BJ (cell line): Measurements from ENCODE around the gene B3GLCT. TPM values are rescaled to one million over a fixed set of nuclear protein-coding genes. Genes with fewer than 3 reads are reported as not detected.
"Not testable (repeated sequence)": the region's sequence is repeated elsewhere in the genome, so short reads cannot be mapped to it uniquely, and the experiment has no call there.

Experiments
- CTCF ChIA-PET: fragments of 350-600 bp; formaldehyde crosslinking; extraction: SDS; loops from one replicate; lab custom pipeline; 2021; ENCODE audit warnings: antibody characterized with exemption, inconsistent platforms; lab: Yijun Ruan, JAX
- POLR2A ChIA-PET: fragments of 300-600 bp; sonication (Branson Sonifier 250); formaldehyde crosslinking; extraction: SDS; loops from one replicate; lab custom pipeline; 2021; ENCODE audit warnings: antibody characterized with exemption; lab: Charles Lee
- DNase-seq: peaks from one replicate; pipeline ENCODE4 v3.0.0-alpha.2; 2011; ENCODE audit warnings: low read depth
- H3K27me3 ChIP-seq: 2 replicates; pipeline ENCODE4 v1.6.0; 2011; ENCODE audit warnings: low read length; ENCODE audit not compliant: control insufficient read depth, insufficient read depth
- H3K36me3 ChIP-seq: 2 replicates; pipeline ENCODE4 v1.5.1; 2011; ENCODE audit warnings: low read length; ENCODE audit not compliant: control insufficient read depth, insufficient read depth
- H3K4me3 ChIP-seq: 2 replicates; pipeline ENCODE4 v1.5.1; 2011; ENCODE audit warnings: low read depth, mild to moderate bottlenecking, control low read depth, low read length
- CTCF ChIP-seq: IDR thresholded peaks from 2 replicates; pipeline ENCODE4 v1.5.1; 2011; ENCODE audit warnings: low read depth, mild to moderate bottlenecking, control low read depth, inconsistent platforms, low read length, moderate library complexity; ENCODE audit not compliant: insufficient read depth
- polyA plus RNA-seq: library from polyadenylated mRNA; depleted of rRNA; stranded (reverse); fragments of >200 nt; gene quantifications from 2 replicates; pipeline ENCODE4 v1.2.3, GENCODE V29; 2011

The B3GLCT gene
- polyA plus RNA-seq, 1 experiment = 3.3 TPM

- H3K36me3 ChIP-seq = no peaks in the 10 kb centered on the region
- H3K27me3 ChIP-seq = no peaks in the 10 kb centered on the region
- no peak overlapping the region for H3K4me3 ChIP-seq
- POLR2A ChIA-PET = no interaction called here
- no peak for DNase-seq
- CTCF ChIA-PET = no interaction called here
- no peak for TF ChIP-seq CTCF
Measured at GRCh38 chr13:31334547-31334946, 134.8 kb downstream of the B3GLCT start.

- no peak for DNase-seq
- no peaks in the 10 kb centered on the region for H3K27me3 ChIP-seq
- H3K36me3 ChIP-seq = no peaks in the 10 kb centered on the region
- ChIA-PET POLR2A (no interaction called here), CTCF (no interaction called here)
- no peak for TF ChIP-seq CTCF
- no peak overlapping the region for H3K4me3 ChIP-seq
Measured at GRCh38 chr13:31334994-31335557, 135.3 kb downstream of the B3GLCT start.

- H3K4me3 ChIP-seq, CTCF ChIA-PET, POLR2A ChIA-PET, H3K27me3 ChIP-seq, H3K36me3 ChIP-seq, DNase-seq: not testable (repeated sequence)
Measured at GRCh38 chr13:31339616-31340015, 139.8 kb downstream of the B3GLCT start.

GRCh38 chr13:31340848-31341247, 141.1 kb downstream of the B3GLCT start:
- H3K27me3 ChIP-seq, H3K4me3 ChIP-seq, CTCF ChIA-PET, POLR2A ChIA-PET, DNase-seq, H3K36me3 ChIP-seq: not testable (repeated sequence)

GRCh38 chr13:31346891-31347290, 147.1 kb downstream of the B3GLCT start:
- CTCF ChIA-PET = no interaction called here
- Histone ChIP-seq H3K4me3 (no peak overlapping the region), H3K36me3 (no peaks in the 10 kb centered on the region), H3K27me3 (peaks cover 2% of the 10 kb centered on the region; the same call in 1 of the 2 replicates)
- no peak for DNase-seq
- POLR2A ChIA-PET = no interaction called here
- TF ChIP-seq CTCF = no peak

GRCh38 chr13:31349156-31349555, 149.4 kb downstream of the B3GLCT start:
- peaks cover 5% of the 10 kb centered on the region for H3K27me3 ChIP-seq
- no peaks in the 10 kb centered on the region for H3K36me3 ChIP-seq
- no peak overlapping the region for H3K4me3 ChIP-seq
- POLR2A ChIA-PET = no interaction called here
- CTCF ChIA-PET = no interaction called here
- TF ChIP-seq CTCF = no peak
- DNase-seq = no peak
